Tibial nerve (tissue), 3 donors: ENCODE results near the gene ERV3-1.

Source experiments
- CTCF ChIP-seq, 5 experiments: fragments of 200-600 bp in 3 of 5; fragments of 450-650 bp in 2 of 5; sonication (generic) in 3 of 5; IDR thresholded peaks; one replicate each; pipeline ENCODE4 v1.5.1; 2016 to 2019; ENCODE audit warnings: antibody characterized with exemption in 5 of 5, mild to moderate bottlenecking in 3 of 5, moderate library complexity in 2 of 5
- POLR2A ChIP-seq, 2 donors: fragments of 450-650 bp; IDR thresholded peaks; one replicate each; pipeline ENCODE4 v1.6.1; 2017; ENCODE audit warnings: antibody characterized with exemption in 2 of 2, mild to moderate bottlenecking in 2 of 2, moderate library complexity in 2 of 2

GRCh38 chr7:64947252-64948000 is 59.1 kb downstream of the ERV3-1 start:
- TF ChIP-seq CTCF (IDR thresholded peaks at IDR 0.05) (no peak), POLR2A (IDR thresholded peaks at IDR 0.05) (no peak)
